ENCODE results near the gene OPA3. TPM values are rescaled to one million over a fixed set of nuclear protein-coding genes. Genes with fewer than 3 reads are reported as not detected.
A peak's percentile ranks its signal among the peaks of the same experiment; 100 is the strongest.

OPA3 gene
- total and polyA plus RNA-seq, 11 donors = 13.1 to 30.4 (median 22.3) TPM

GRCh38 chr19:45498411-45499195 lies 86.0 kb downstream of the OPA3 start, which contains the start of gene PPM1N:
TSS of gene PPM1N (plus strand) at chr19:45498443. CDS start at chr19:45498473, 30 bp downstream.
- DNase-seq = peak in 1 of 5 donors; percentile 59

GRCh38 chr19:45497791-45498190 lies 86.8 kb downstream of the OPA3 start:
- H3K9me3 ChIP-seq = no peaks in the 10 kb centered on the region
- TF ChIP-seq POLR2A (IDR thresholded peaks at IDR 0.05) (no peak), CTCF (IDR thresholded peaks at IDR 0.05) (no peak)
- H3K27me3 ChIP-seq = peaks cover 0 to 25% (median 9%) of the 10 kb centered on the region in 9 donors
- H3K36me3 ChIP-seq = no peaks in the 10 kb centered on the region
- DNase-seq = no peak
- no peak for ATAC-seq
- H3K4me1 ChIP-seq = peaks cover 7 to 69% (median 30%) of the 10 kb centered on the region in 12 donors
- intact Hi-C loops (cut with DNase I) = loop anchor here in 2 of 10 donors (10.0 kb wide), 1 partner anchor 147 kb away; no protein-coding TSS in a partner anchor
- WGBS, 4 donors = 26 to 38% (median 27%) methylated on average over 16 of the region's 16 CpGs
- H3K27ac ChIP-seq = no peak overlapping the region
- H3K4me3 ChIP-seq = peak overlapping the region in 2 of 12 donors; percentile 45 to 52

More at GRCh38 chr19:45498411-45499195, 86.0 kb downstream of the OPA3 start, which contains the start of gene PPM1N:
- intact Hi-C loops (cut with DNase I) = loop anchor here in 2 of 10 donors (10.0 kb wide), 1 partner anchor 146 kb away; no protein-coding TSS in a partner anchor
- TF ChIP-seq POLR2A (IDR thresholded peaks at IDR 0.05) = no peak
- TF ChIP-seq CTCF (IDR thresholded peaks at IDR 0.05) = peak in 1 of 12 donors; percentile 25
- Histone ChIP-seq H3K9me3 (no peaks in the 10 kb centered on the region), H3K4me3 (peak within 1 kb of the TSS in 11 of 12 donors; percentile 7 to 98 (median 70)), H3K27me3 (peaks cover 0 to 25% (median 9%) of the 10 kb centered on the region in 9 donors), H3K36me3 (no peaks in the 10 kb centered on the region), H3K4me1 (peaks cover 7 to 66% (median 28%) of the 10 kb centered on the region in 12 donors), H3K27ac (peak within 1 kb of the TSS in 2 of 12 donors; percentile 9 to 27)
- ATAC-seq = peak in 2 of 4 donors; percentile 1 to 2
- 1 to 4% (median 2%) methylated on average over 53 to 89 of the region's 89 CpGs for WGBS, 4 donors

GRCh38 chr19:45496349-45496953 lies 88.2 kb downstream of the OPA3 start:
- WGBS, 4 donors = 0 to 3% (median 1%) methylated on average over 7 to 54 of the region's 54 CpGs
- no peak for TF ChIP-seq CTCF (IDR thresholded peaks at IDR 0.05)
- TF ChIP-seq POLR2A (IDR thresholded peaks at IDR 0.05) = no peak
- H3K27ac ChIP-seq = peak overlapping the region in 8 of 12 donors; percentile 10 to 67 (median 50)
- H3K36me3 ChIP-seq = no peaks in the 10 kb centered on the region
- intact Hi-C loops (cut with DNase I) = loop anchor here in 2 of 10 donors (10.0 kb wide), 1 partner anchor 148 kb away; no protein-coding TSS in a partner anchor
- H3K27me3 ChIP-seq = peaks cover 0 to 25% (median 9%) of the 10 kb centered on the region in 9 donors
- ATAC-seq = peak in 2 of 4 donors; percentile 28 to 44
- peak in 4 of 5 donors; percentile 59 to 81 (median 64) for DNase-seq
- H3K4me1 ChIP-seq = peaks cover 7 to 67% (median 34%) of the 10 kb centered on the region in 12 donors
- no peaks in the 10 kb centered on the region for H3K9me3 ChIP-seq
- H3K4me3 ChIP-seq = peak overlapping the region; percentile 57 to 98 (median 78)

Data from heart left ventricle (tissue), 16 donors.